Adrenal gland (tissue), 12 donors: Measurements from ENCODE around the gene SEZ6L2. TPM values are rescaled to one million over a fixed set of nuclear protein-coding genes. Genes with fewer than 3 reads are reported as not detected.

ENCODE experiments used
- DNase-seq, 7 donors: peaks; one replicate each; pipeline ENCODE4 v3.0.0-alpha.2; 2019 to 2020
- H3K27ac ChIP-seq, 5 donors: fragments of 200-600 bp; sonication (generic) in 4 of 5; 1 replicate in 3 of 5; 2 replicates in 2 of 5; pipeline versions ENCODE4 v1.5.1 to v1.8.0; 2016 to 2020; ENCODE audit warnings: mild to moderate bottlenecking in 1 of 5
- H3K27me3 ChIP-seq: fragments of 200-600 bp; 2 replicates; pipeline ENCODE4 v1.8.0; 2021
- H3K36me3 ChIP-seq, 2 donors: fragments of 200-600 bp; replicated peaks in 1 of 2; 1 replicate in 1 of 2; 2 replicates in 1 of 2; pipeline versions ENCODE4 v1.5.1 to v1.8.0; 2018 to 2022
- H3K4me1 ChIP-seq, 2 donors: fragments of 200-600 bp; replicated peaks in 1 of 2; 1 replicate in 1 of 2; 2 replicates in 1 of 2; pipeline versions ENCODE4 v1.5.1 to v1.8.0; 2018 to 2021
- H3K4me3 ChIP-seq, 4 donors: fragments of 200-600 bp; sonication (generic) in 3 of 4; one replicate each; pipeline ENCODE4 v1.5.1; 2016 to 2018
- H3K9me3 ChIP-seq, 3 donors: fragments of 200-600 bp; sonication (generic) in 1 of 3; replicated peaks in 1 of 3; 1 replicate in 2 of 3; 2 replicates in 1 of 3; pipeline versions ENCODE4 v1.5.1 to v1.8.0; 2016 to 2021
- POLR2A ChIP-seq, 2 donors: fragments of 450-650 bp; IDR thresholded peaks; one replicate each; pipeline ENCODE4 v1.6.1; 2017; ENCODE audit warnings: antibody characterized with exemption in 2 of 2, mild to moderate bottlenecking in 2 of 2, moderate library complexity in 1 of 2
- WGBS, 4 donors: extraction: QIAGEN DNeasy Blood & Tissue Kit in 2 of 4; methylation state at CpG; one replicate each; pipeline versions ENCODE4 v1.1.5 to v1.1.7; 2013 to 2017; 5-methylcytosine and 5-hydroxymethylcytosine counted together
- intact Hi-C, 2 donors: fragments of 100-400 bp; cut with DNase I; formaldehyde crosslinking; loops; one replicate each; pipeline versions ENCODE4 v1.14.1 to v1.15.0; 2022 to 2023
- polyA plus RNA-seq, 3 donors: library from polyadenylated mRNA; stranded (reverse); fragments of 200-250 nt in 2 of 3; fragments of 350-450 nt in 1 of 3; fragmentation: Illumina TruSeq in 1 of 3; extraction: RNeasy Lipid Tissue Mini Kit (QIAGEN cat#74804) in 1 of 3; gene quantifications; one replicate each; pipeline ENCODE4 v1.2.3, GENCODE V29; 2013 to 2014
- total RNA-seq, 9 donors: library from RNA; depleted of rRNA in 4 of 9; stranded (reverse); fragments of >200 nt in 4 of 9; fragments of 120-200 nt in 1 of 9; fragmentation: NEBNext Ultra II Directional in 1 of 9; extraction: Animal tissue kit (Norgen Biotek cat#: 25700) in 1 of 9; gene quantifications; one replicate each; pipeline versions ENCODE4 v1.1.0 to v1.2.4, GENCODE V29; 2013 to 2023
- TF ChIP-seq, protein P1 (sequence below), 6 experiments: fragments of 450-650 bp in 4 of 6; fragments of 200-600 bp in 2 of 6; sonication (generic) in 1 of 6; IDR thresholded peaks; 1 replicate in 5 of 6; 2 replicates in 1 of 6; pipeline versions ENCODE4 v1.5.1 to v1.8.0; 2016 to 2021; ENCODE audit warnings: antibody characterized with exemption in 6 of 6, mild to moderate bottlenecking in 2 of 6, moderate library complexity in 1 of 6
- donor health status: healthy with polysubstance abuse.
- donor health status: Bipolar disorder and iron deficiency.
- donor health status: DM: yes; HTN: yes; CAD: no.
- donor health status: DM: no; HTN: no; CAD: no.
- donor health status: DM: no; HTN: no; CAD: no.
- donor health status: DM: yes; HTN: yes; CAD: no.

Gene SEZ6L2
- total and polyA plus RNA-seq, 12 donors: 7.5 to 302 (median 36.2) TPM

DNA sequence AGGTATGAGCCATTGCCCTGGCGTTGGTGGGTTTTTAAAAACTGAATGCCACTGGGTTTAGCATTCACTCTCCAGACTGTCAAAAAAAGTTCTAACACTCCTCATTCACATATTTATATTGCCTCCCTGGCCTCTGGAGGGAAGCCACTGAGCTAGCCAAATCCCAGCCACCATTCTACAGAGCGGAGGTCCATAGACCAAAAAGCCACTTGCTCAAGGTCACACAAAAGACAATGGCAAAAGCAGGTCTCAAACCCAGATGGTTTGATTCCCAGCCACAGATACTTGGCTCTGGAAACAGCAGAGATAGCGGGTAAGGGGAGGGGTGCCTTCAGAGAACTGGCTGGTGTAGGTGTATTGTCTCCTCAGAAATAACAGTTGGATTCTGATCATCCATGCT, 18.3 kb downstream of the SEZ6L2 start:
- 90 to 97% (median 95%) methylated on average over 3 of the region's 3 CpGs for WGBS, 4 donors
- intact Hi-C loops: no loop called here
- Histone ChIP-seq H3K9me3 (no peaks in the 10 kb centered on the region), H3K4me3 (no peak overlapping the region), H3K27me3 (no peaks in the 10 kb centered on the region), H3K4me1 (peaks cover 0 to 3% of the 10 kb centered on the region in 2 donors), H3K36me3 (no peaks in the 10 kb centered on the region), H3K27ac (no peak overlapping the region)
- TF ChIP-seq, protein P1, sequence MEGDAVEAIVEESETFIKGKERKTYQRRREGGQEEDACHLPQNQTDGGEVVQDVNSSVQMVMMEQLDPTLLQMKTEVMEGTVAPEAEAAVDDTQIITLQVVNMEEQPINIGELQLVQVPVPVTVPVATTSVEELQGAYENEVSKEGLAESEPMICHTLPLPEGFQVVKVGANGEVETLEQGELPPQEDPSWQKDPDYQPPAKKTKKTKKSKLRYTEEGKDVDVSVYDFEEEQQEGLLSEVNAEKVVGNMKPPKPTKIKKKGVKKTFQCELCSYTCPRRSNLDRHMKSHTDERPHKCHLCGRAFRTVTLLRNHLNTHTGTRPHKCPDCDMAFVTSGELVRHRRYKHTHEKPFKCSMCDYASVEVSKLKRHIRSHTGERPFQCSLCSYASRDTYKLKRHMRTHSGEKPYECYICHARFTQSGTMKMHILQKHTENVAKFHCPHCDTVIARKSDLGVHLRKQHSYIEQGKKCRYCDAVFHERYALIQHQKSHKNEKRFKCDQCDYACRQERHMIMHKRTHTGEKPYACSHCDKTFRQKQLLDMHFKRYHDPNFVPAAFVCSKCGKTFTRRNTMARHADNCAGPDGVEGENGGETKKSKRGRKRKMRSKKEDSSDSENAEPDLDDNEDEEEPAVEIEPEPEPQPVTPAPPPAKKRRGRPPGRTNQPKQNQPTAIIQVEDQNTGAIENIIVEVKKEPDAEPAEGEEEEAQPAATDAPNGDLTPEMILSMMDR (IDR thresholded peaks at IDR 0.05): no peak
- TF ChIP-seq POLR2A (IDR thresholded peaks at IDR 0.05): no peak
- DNase-seq: no peak

GRCh38 chr16:29878172-29878571, 21.2 kb downstream of the SEZ6L2 start:
- DNase-seq: no peak
- Histone ChIP-seq H3K4me1 (peaks cover 0 to 3% of the 10 kb centered on the region in 2 donors), H3K36me3 (no peaks in the 10 kb centered on the region), H3K27ac (no peak overlapping the region), H3K4me3 (no peak overlapping the region), H3K27me3 (no peaks in the 10 kb centered on the region), H3K9me3 (no peaks in the 10 kb centered on the region)
- TF ChIP-seq POLR2A (IDR thresholded peaks at IDR 0.05): no peak
- TF ChIP-seq, protein P1 (IDR thresholded peaks at IDR 0.05): no peak
- 90 to 93% (median 92%) methylated on average over 9 to 14 of the region's 14 CpGs for WGBS, 4 donors
- intact Hi-C loops: no loop called here

- H3K9me3 ChIP-seq: no peaks in the 10 kb centered on the region
- no peaks in the 10 kb centered on the region for H3K36me3 ChIP-seq
- no peak overlapping the region for H3K27ac ChIP-seq
- no peak overlapping the region for H3K4me3 ChIP-seq
- 22 to 30% (median 25%) methylated on average over 24 to 28 of the region's 28 CpGs for WGBS, 4 donors
- DNase-seq: peak in 2 of 7 donors; percentile 35 to 59
- no peaks in the 10 kb centered on the region for H3K27me3 ChIP-seq
- TF ChIP-seq, protein P1 (IDR thresholded peaks at IDR 0.05): no peak
- TF ChIP-seq POLR2A (IDR thresholded peaks at IDR 0.05): no peak
- H3K4me1 ChIP-seq: peaks cover 0 to 3% of the 10 kb centered on the region in 2 donors
- intact Hi-C loops: no loop called here
Observed at GRCh38 chr16:29877266-29877961, 21.9 kb downstream of the SEZ6L2 start.

DNA sequence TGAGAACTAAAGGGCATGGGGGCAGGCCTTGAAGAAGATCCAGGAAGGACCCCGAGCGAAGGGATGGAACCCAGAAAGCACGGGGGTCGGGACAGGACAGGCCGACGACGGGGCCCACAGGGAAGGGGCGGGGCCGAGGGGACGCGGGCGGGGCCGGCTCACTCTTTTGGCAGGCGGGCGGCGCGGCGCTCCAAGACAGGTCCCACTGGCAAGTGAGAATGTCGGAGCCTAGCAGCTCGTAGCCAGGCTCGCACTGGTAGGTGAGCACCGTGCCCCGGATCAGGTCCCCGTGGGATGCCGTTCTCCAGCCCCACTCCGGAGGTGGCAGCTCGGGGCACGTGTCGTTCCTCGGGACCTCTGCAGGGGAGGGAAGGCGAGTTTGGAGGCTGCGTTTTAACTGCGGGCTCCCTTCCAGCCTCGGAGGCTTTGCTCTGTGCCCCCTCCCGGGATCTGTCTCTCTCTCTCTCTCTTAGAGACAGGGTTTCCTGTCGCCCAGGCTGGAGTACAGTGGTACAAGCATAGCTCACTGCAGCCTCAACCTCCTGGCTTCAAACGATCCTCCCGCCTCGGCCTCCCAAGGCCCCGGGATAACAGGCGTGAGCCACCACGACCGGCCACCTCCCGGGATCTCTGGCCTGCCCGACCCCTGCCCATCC, 22.6 kb downstream of the SEZ6L2 start:
- no peak for DNase-seq
- no peaks in the 10 kb centered on the region for H3K36me3 ChIP-seq
- peaks cover 0 to 3% of the 10 kb centered on the region in 2 donors for H3K4me1 ChIP-seq
- 20 to 35% (median 27%) methylated on average over 9 to 45 of the region's 45 CpGs for WGBS, 4 donors
- H3K27ac ChIP-seq: no peak overlapping the region
- H3K27me3 ChIP-seq: no peaks in the 10 kb centered on the region
- intact Hi-C loops: no loop called here
- TF ChIP-seq, protein P1 (IDR thresholded peaks at IDR 0.05): no peak
- TF ChIP-seq POLR2A (IDR thresholded peaks at IDR 0.05): no peak
- H3K9me3 ChIP-seq: no peaks in the 10 kb centered on the region
- peak overlapping the region in 1 of 4 donors; percentile 29 for H3K4me3 ChIP-seq
